HG02938 (cell line): ENCODE results near the gene KIF9.
"Not testable (repeated sequence)": the region's sequence is repeated elsewhere in the genome, so short reads cannot be mapped to it uniquely, and the experiment has no call there.

ENCODE experiments used
- ATAC-seq: cut with Tn5 transposase; IDR thresholded peaks from one replicate; pipeline ENCODE4 v1.9.1; 2021; ENCODE audit warnings: mild to moderate bottlenecking, moderate library complexity; ENCODE audit not compliant: unreplicated experiment

The KIF9 gene

GRCh38 chr3:47294392-47294791, 11.8 kb upstream of the KIF9 start:
- no peak for ATAC-seq

GRCh38 chr3:47293822-47294221, 11.2 kb upstream of the KIF9 start:
- ATAC-seq: no peak

DNA sequence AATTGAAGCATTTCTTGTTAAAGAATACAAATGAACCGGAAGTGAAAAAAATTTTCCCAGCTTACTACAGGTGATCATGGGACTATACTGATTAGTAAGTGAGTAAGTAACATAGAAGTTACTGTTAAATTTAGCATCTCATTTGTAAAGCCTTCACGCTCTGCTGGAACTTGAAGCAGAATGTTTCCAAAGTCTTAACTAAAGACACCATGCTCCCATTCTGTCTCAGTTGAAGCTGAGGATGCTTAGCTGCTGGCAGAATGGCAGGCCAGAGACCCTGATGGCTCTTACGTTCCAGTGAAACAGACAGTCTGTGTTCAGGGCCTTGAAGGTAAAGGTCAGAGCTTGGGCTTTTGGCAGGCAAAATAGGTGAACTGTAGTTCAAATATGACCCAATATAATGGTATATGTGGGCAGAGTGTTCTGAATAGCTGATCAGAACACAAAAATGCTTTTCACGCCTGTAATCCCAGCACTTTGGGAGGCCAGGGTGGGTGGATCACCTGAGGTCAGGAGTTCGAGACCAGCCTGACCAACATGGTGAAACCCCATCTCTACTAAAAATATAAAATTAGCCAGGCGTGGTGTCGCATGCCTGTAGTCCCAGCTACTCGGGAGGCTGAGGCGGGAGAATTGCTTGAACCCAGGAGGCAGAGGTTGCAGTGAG, 9.3 kb upstream of the KIF9 start:
- ATAC-seq: not testable (repeated sequence)

DNA sequence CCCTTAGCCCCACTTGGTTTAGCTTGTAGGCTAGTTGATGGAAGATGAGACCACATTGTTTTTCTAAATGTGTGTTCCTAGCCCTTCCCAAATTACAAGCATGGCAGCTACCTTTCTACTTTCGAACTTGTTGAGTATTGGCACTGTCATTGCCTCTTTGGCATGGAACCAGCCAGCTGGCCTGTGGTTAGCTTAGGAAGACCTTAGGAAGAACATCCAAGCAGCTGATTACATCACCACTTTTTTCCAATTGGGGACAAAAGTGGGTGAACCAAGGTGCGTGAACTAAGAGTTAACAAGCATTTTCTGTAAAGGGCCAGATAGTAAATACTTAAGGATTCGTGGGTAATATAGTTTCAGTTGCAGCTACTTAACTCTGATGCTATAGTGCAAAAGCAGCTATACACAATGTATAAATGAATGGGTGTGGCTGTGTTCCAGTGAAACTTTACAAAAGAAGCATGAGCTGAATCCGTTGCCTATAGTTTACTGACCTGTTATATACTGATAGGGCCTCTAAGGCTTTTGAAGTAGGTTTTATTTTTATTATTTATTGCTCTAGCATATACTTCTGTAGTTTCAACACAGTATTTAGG, 8.7 kb upstream of the KIF9 start:
- ATAC-seq: no peak

- no peak for ATAC-seq
Measured at GRCh38 chr3:47288966-47289910, 6.6 kb upstream of the KIF9 start.

DNA sequence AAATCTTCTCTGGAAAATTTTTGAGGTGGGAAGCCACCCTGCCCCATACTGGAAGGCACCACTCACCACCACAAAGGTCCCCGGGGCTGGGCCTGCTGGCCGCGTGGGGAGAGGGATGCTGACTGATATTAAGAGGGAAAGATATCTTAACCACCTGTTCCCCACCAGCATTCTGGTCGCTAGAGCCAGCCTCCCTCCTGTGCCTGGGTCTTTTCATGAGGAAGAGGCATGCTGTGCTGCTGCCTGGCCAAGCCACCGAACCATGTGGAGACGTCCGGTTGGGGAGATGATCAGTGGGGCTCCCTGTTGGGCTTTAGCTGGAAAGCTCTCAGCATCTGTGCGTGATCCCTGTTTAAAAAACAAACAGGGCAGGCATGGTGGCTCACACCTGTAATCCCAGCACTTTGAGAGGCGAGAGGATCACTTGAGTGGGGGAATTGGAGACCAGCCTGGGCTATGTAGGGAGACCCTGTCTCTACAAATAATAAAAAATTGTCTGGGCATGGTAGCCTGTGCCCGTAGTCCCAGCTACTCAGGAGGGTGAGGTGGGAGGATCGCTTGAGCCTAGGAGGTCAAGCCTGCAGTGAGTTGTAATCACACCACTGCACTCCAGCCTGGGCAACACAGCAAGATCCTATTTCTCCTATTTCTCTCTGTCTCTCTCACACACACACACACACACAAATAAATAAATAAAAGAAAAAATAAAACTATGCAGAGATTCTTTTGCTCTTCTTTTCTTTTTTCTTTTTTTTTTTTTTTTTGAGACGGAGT, 1.2 kb upstream of the KIF9 start:
- no peak for ATAC-seq

DNA sequence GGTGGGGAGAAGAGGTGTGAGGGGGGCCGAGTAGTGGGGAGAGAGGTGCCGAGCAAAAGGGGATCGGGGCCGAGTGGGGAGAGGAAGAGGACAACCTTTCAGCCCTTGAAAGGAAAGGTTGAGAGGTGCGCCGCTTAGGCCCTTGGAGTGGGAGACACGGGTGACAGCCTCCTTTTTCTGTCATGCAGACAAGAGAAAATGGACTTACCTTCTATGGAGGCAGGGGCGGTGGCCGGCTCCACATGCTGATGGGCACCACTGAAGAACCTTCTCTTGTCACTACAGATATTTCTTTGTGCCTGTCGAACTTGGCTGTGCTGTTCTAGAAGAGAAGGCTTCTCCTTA, 566 bp upstream of the KIF9 start:
- ATAC-seq: peak; percentile 6

DNA sequence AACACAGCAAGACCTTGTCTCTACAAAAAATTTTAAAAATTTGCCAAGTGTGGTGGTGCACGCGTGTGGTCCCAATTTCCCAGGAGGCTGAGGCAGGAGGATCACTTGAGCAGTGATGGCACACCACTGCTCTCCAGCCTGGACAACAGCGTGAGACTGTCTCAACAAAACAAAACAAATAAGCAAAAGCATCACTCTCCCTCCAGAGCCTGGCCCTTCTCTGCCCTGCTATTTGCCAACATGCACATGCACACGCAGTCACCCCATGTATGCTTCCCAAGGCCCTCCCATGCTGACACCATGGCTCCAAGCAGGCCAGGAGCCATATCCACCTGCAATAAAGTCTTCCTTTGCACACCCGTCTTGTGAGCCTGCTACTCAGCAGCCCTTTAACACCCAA, 2.1 kb downstream of the KIF9 start:
- ATAC-seq: no peak

DNA sequence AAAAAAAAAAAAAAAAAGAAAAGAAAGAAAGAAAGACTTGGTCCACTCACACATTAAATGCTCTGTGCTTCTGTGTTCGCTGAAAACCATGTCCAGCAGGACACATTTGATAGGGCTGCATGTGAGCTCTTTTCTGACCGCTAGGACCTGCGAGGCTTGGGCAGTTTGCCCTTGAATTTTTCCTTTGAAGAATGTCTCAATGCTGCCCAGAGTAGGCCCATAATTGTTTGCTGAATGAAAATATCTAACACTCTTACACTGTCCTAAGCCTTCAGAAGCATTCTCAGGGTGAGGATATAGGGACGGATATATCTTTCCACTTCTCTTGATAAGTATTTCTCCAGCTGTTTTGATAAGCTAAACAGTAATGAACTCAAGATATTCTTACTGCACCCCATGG, 6.0 kb downstream of the KIF9 start:
- no peak for ATAC-seq

DNA sequence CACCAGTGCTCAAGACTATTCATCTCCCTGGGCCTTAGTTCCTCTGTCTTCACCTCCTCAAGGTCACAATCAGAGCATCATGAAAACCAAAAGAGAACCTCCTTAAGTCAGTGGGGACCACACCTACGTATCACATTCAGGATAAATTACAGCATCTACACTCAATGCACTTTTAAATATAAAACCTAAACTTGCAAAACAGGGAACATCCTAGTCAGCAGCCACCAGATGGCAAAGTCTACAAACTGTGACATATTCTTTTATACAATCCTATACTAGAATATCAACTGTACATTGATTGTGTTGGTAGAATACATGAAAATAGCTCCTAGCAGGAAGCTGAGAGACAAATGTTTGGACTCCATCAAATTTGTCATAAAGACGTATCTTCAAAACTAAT, 7.9 kb downstream of the KIF9 start:
- ATAC-seq: no peak

- ATAC-seq: no peak
Measured at GRCh38 chr3:47273564-47273963, 9.0 kb downstream of the KIF9 start.

DNA sequence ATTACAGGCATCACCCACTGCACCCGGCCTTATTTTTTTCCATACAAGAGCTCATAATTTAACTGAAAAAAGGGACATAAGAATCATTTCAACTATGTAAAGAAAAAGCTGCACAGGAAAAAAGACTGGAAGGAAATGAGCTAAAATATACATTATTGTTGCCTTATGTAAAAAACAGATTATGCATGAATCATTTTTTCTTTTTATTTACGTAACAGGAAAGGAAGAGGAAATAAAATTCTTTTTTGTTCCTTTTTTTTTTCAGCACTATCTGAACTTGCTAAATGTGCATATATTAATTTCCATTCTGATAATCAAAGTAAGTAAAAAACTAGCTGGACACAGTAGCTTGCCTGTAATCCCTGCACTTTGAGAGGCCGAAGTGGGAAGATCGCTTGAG, 12.1 kb downstream of the KIF9 start:
- ATAC-seq: no peak

DNA sequence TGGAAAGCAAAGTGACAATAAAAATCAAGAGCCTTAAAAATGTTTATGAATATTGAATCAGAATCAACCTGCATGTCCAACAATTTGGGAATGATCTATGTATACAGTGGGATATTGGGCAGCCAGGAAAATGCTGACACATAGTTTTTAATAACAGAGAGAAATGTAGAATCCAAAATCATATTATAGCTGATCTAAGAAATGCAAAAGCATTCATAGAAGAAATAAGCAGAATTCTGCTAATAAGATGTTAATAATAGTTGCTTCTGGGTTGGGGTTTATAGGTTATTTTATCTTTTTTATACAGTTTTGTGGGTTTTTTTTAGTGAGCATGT, 15.1 kb downstream of the KIF9 start:
- ATAC-seq: no peak

DNA sequence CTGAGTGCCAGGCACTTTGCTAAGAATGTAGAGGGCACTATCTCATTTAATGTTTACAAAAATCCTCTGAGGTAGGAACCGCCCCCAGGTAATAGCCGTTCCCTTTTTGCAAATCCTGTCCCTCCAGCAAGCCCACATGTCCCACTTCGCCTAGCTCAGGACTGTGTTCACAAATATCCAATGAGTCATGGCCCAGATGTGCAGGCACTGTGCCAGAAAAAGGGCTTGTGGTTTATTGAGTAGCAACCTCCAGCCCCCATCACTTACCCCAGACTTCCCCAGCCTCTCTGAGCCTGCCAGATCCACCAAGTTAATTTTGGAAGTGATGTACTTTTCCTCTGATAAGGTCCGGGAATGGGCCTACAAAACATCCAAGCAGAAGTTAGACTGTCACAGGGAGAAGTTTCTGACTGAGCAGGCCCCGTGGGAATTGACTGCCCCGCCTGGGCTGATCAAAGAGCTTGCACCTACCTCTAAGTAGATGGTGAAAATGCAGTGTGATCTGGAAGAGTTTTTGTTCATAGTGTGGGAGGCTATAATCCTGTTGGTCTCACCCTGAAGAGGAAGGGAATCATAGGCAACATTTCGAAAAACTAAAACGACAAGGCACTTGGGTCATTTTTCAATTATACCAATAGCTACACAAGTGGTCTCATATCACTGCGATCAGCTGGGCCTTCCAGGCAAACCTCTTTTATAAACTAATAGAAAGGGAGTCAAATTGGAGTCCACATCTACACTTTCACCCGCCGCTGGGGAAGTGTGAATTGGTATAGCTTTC, 15.7 kb downstream of the KIF9 start:
- ATAC-seq: no peak

GRCh38 chr3:47265725-47266428, 16.7 kb downstream of the KIF9 start:
- ATAC-seq: no peak

GRCh38 chr3:47265008-47265407, 17.6 kb downstream of the KIF9 start:
- no peak for ATAC-seq

GRCh38 chr3:47261301-47261700, 21.3 kb downstream of the KIF9 start:
- no peak for ATAC-seq

GRCh38 chr3:47260605-47261004, 22.0 kb downstream of the KIF9 start:
- no peak for ATAC-seq

- ATAC-seq: no peak
Measured at GRCh38 chr3:47259114-47259513, 23.5 kb downstream of the KIF9 start.

- not testable (repeated sequence) for ATAC-seq
Measured at GRCh38 chr3:47256331-47256730, 26.3 kb downstream of the KIF9 start.
